ENCODE results near the gene PNISR.

- TF ChIP-seq GABPA (IDR thresholded peaks at IDR 0.05 in 1 of 2, conservative IDR thresholded peaks at IDR 0.05 in 1 of 2) (no peak), NR2F2 (IDR thresholded peaks at IDR 0.05) (no peak)
Measured at GRCh38 chr6:99356641-99357040, 68.5 kb downstream of the PNISR start.

Measured in liver (tissue), 2 donors.